Measurements from ENCODE around the gene ATF4.

DNA sequence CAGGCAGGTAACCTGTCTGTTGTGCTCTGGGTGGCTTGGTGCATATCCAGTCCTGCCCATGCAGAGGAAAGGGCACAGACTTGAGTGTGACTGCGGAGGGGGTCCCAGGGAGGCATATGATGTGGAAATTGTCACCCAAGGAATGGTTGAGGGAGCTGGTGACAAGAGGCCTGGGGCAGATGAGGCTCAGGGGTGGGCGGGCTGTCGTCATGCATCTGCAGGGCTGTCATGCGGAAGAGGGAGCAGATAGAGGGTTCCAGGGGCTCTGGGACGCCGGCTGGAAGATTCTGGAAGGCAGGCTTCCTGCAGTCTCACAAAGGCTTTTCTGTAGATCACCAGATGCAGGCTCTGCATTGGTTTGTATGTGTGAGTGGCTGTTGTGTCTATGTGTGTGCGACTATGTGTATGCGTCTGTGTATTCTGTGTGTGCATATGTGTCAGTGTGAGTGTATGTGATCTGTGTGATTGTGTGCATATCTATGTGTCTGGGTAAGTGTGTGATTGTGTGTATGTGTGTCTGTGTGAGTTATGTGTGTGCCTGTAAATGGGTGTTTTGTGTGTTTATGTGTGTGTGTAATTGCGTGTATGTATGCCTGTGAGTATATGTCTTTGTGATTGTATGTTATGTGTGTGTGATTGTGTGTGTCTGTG, 42.6 kb downstream of the ATF4 start:
- TF ChIP-seq SETDB1 (CRISPR knock-in tag; IDR thresholded peaks at IDR 0.05; ENCODE audit: borderline replicate concordance): no peak
- TF ChIP-seq, protein P1, sequence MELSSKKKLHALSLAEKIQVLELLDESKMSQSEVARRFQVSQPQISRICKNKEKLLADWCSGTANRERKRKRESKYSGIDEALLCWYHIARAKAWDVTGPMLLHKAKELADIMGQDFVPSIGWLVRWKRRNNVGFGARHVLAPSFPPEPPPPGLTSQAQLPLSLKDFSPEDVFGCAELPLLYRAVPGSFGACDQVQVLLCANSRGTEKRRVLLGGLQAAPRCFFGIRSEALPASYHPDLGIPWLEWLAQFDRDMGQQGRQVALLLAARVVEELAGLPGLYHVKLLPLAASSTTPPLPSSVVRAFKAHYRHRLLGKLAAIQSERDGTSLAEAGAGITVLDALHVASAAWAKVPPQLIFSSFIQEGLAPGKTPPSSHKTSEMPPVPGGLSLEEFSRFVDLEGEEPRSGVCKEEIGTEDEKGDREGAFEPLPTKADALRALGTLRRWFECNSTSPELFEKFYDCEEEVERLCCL (CRISPR knock-in tag; IDR thresholded peaks at IDR 0.05; ENCODE audit: borderline replicate concordance): no peak

Measured in HepG2 (cell line).